HepG2 (cell line): ENCODE results near the gene CITED2. TPM values are rescaled to one million over a fixed set of nuclear protein-coding genes. Genes with fewer than 3 reads are reported as not detected.

ENCODE experiments used
- CBX5 ChIP-seq: sonication (generic); formaldehyde crosslinking; IDR thresholded peaks from 2 replicates; pipeline ENCODE4 v1.4.0; 2020; ENCODE audit warnings: missing genetic modification reagents, borderline replicate concordance
- FOXJ3 ChIP-seq: sonication (generic); formaldehyde crosslinking; IDR thresholded peaks from 2 replicates; pipeline ENCODE4 v1.4.0; 2020; ENCODE audit warnings: missing genetic modification reagents, mild to moderate bottlenecking, borderline replicate concordance
- ISX ChIP-seq: sonication (generic); formaldehyde crosslinking; conservative IDR thresholded peaks from 2 replicates; pipeline ENCODE4 v1.5.0; 2020; ENCODE audit warnings: missing genetic modification reagents
- PLSCR1 ChIP-seq: sonication (generic); formaldehyde crosslinking; IDR thresholded peaks from 2 replicates; pipeline ENCODE4 v1.5.0; 2020; ENCODE audit warnings: missing genetic modification reagents, mild to moderate bottlenecking, borderline replicate concordance
- REL ChIP-seq: sonication (generic); formaldehyde crosslinking; conservative IDR thresholded peaks from 2 replicates; pipeline ENCODE4 v1.8.0; 2022; ENCODE audit warnings: mild to moderate bottlenecking, missing genetic modification reagents, moderate library complexity
- SETDB1 ChIP-seq: sonication (generic); formaldehyde crosslinking; IDR thresholded peaks from 2 replicates; pipeline ENCODE4 v1.5.1; 2020; ENCODE audit warnings: missing genetic modification reagents, mild to moderate bottlenecking, borderline replicate concordance
- SIN3A ChIP-seq: IDR thresholded peaks from 2 replicates; pipeline ENCODE4 v1.6.1; 2011; ENCODE audit warnings: low read depth, mild to moderate bottlenecking, control low read depth, low read length, borderline replicate concordance
- SNAPC4 ChIP-seq: sonication (generic); formaldehyde crosslinking; IDR thresholded peaks from 2 replicates; pipeline ENCODE4 v1.4.0; 2020; ENCODE audit warnings: mild to moderate bottlenecking, missing genetic modification reagents
- THAP8 ChIP-seq: sonication (generic); formaldehyde crosslinking; IDR thresholded peaks from 2 replicates; pipeline ENCODE4 v1.5.1; 2020; ENCODE audit warnings: missing genetic modification reagents, mild to moderate bottlenecking, borderline replicate concordance
- ZBTB26 ChIP-seq: IDR thresholded peaks from 2 replicates; pipeline ENCODE4 v1.6.1; 2016; ENCODE audit warnings: missing compliant biosample characterization, missing genetic modification reagents, borderline replicate concordance
- ZIK1 ChIP-seq: sonication (generic); formaldehyde crosslinking; IDR thresholded peaks from 2 replicates; pipeline ENCODE4 v1.5.0; 2020; ENCODE audit warnings: mild to moderate bottlenecking, low read depth, missing genetic modification reagents, borderline replicate concordance
- ZNF230 ChIP-seq: sonication (generic); formaldehyde crosslinking; IDR thresholded peaks from 2 replicates; pipeline ENCODE4 v1.4.0; 2020; ENCODE audit warnings: mild to moderate bottlenecking, missing genetic modification reagents
- ZNF354B ChIP-seq: sonication (generic); formaldehyde crosslinking; IDR thresholded peaks from 2 replicates; pipeline ENCODE4 v1.8.0; 2022; ENCODE audit warnings: mild to moderate bottlenecking, missing genetic modification reagents
- ZNF414 ChIP-seq: sonication (generic); formaldehyde crosslinking; IDR thresholded peaks from 2 replicates; pipeline ENCODE4 v1.5.0; 2020; ENCODE audit warnings: missing genetic modification reagents
- ZNF496 ChIP-seq: sonication (generic); formaldehyde crosslinking; IDR thresholded peaks from 2 replicates; pipeline ENCODE4 v1.8.1; 2023; ENCODE audit warnings: mild to moderate bottlenecking, moderate library complexity, missing genetic modification reagents; ENCODE audit not compliant: insufficient replicate concordance
- ZNF597 ChIP-seq: sonication (generic); formaldehyde crosslinking; IDR thresholded peaks from 2 replicates; pipeline ENCODE4 v1.5.0; 2020; ENCODE audit warnings: missing genetic modification reagents
- ZNF772 ChIP-seq: sonication (generic); formaldehyde crosslinking; IDR thresholded peaks from 2 replicates; pipeline ENCODE4 v1.5.0; 2020; ENCODE audit warnings: mild to moderate bottlenecking, missing genetic modification reagents
- ZNF841 ChIP-seq: sonication (generic); formaldehyde crosslinking; IDR thresholded peaks from 2 replicates; pipeline ENCODE4 v1.8.1; 2023; ENCODE audit warnings: missing genetic modification reagents, borderline replicate concordance
- polyA plus RNA-seq, 8 experiments: library from polyadenylated mRNA; depleted of rRNA in 3 of 8; stranded (reverse) in 7 of 8; unstranded in 1 of 8; fragments of >200 nt; fragmentation: Illumina TruSeq in 4 of 8; extraction: Trizol in 4 of 8; gene quantifications; 2 replicates each; pipeline versions ENCODE4 v1.2.1 to v1.2.3, GENCODE V29; 2011 to 2016; ENCODE audit warnings: low read depth in 4 of 8, missing spikeins in 1 of 8, mixed read lengths in 1 of 8; ENCODE audit not compliant: insufficient read depth in 1 of 8
- total RNA-seq, 5 experiments: library from RNA; depleted of rRNA; stranded (reverse); fragments of >200 nt; fragmentation: Illumina TruSeq; extraction: Trizol; gene quantifications; 2 replicates each; pipeline ENCODE4 v1.2.3, GENCODE V29; 2016; ENCODE audit warnings: low read depth in 1 of 5

CITED2 gene
- total and polyA plus RNA-seq, 2 of the 13 experiments (the other 11 are each of a cell fraction or from before 2014, with no cell fraction given): 17.6 to 57.2 TPM

GRCh38 chr6:139375226-139376016 lies 973 bp upstream of the CITED2 start (continued):
- TF ChIP-seq ZNF414 (CRISPR knock-in tag): peak; percentile 81; the same call in 1 of the 2 replicates
- peak; percentile 82 for TF ChIP-seq SNAPC4
- TF ChIP-seq ZNF496 (CRISPR knock-in tag): no peak
- no peak for TF ChIP-seq ZNF597 (CRISPR knock-in tag)
- peak; percentile 95 for TF ChIP-seq ZNF230 (CRISPR knock-in tag)
- TF ChIP-seq SIN3A: peak; percentile 86; the same call in 1 of the 2 replicates
- no peak for TF ChIP-seq REL (CRISPR knock-in tag)
- peak; percentile 87; the same call in 1 of the 2 replicates for TF ChIP-seq CBX5 (CRISPR knock-in tag)
- TF ChIP-seq FOXJ3 (CRISPR knock-in tag): peak; percentile 85
- no peak for TF ChIP-seq ZNF354B (CRISPR knock-in tag)
- TF ChIP-seq SETDB1 (CRISPR knock-in tag): no peak
- no peak for TF ChIP-seq THAP8
- 0 out of 2 replicates have a peak, but pooled peaks have one; percentile 44 for TF ChIP-seq ZBTB26 (CRISPR knock-in tag)
- TF ChIP-seq ZNF772 (CRISPR knock-in tag): peak; percentile 94
- TF ChIP-seq ISX (CRISPR knock-in tag): no peak
- no peak for TF ChIP-seq PLSCR1
- TF ChIP-seq ZIK1: no peak
- TF ChIP-seq ZNF841 (CRISPR knock-in tag): no peak
